Measurements from ENCODE around the gene PTRH1. TPM values are rescaled to one million over a fixed set of nuclear protein-coding genes. Genes with fewer than 3 reads are reported as not detected.

The PTRH1 gene, protein sequence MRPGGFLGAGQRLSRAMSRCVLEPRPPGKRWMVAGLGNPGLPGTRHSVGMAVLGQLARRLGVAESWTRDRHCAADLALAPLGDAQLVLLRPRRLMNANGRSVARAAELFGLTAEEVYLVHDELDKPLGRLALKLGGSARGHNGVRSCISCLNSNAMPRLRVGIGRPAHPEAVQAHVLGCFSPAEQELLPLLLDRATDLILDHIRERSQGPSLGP
- total RNA-seq = 10 to 100 TPM in 2 of 6 experiments, 1 to 10 TPM in 4; 4.8 to 21.2 (median 6.8) TPM
- long read RNA-seq, partial matches to known transcripts = 0 of 4 reads
- long read RNA-seq, other reads (novel, unspliced or antisense) = 0 of 4 reads

DNA sequence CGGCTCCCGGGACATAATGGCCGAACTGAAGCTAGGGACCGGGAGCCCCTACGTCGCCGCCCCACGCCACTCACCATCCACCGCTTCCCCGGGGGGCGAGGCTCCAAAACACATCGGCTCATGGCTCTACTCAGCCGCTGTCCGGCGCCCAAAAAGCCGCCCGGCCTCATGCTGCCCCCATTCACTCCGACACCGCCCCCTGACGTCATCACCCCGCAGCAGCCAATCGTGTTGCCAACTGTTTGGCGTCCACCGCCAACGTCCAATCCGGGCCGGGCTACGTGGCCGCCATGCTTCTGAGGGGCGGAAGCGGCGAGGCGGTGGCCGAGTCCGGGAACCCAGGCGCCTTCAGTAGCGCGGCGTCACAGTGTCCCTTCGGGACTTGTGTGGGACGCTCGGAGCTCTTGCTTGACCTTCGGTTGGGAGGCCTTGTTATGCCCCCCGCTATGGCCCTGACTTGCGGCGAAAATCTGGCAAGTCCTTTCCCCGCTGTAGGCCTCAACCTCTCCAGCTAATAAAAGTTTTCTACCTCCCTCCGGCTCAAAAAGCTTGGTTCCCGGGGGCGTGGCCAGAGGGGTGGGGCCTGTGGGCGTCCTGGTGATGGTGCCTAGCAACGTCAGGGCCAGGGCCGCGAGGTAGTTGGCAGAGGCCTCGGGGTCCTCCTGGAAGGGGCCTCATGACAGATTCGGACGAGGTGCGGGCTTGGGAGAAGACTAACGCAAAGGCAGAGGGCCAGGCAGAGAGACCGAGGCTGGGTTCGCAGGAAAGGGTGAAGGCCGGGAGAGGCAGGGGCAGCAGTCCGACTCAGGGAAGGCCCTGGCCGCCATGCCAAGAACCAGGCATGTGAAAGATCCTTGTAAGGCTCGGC lies at the start of gene PTRH1, which contains the start of gene TTC16:
Gene PTRH1 (minus strand): TSS at position 194 of the 868 bp plus-strand sequence. CDS start 24 bp downstream, at position 170.
Gene TTC16 (plus strand): TSS at position 610 of the 868 bp plus-strand sequence. CDS start 67 bp downstream, at position 677.
- TF ChIP-seq, protein P1, sequence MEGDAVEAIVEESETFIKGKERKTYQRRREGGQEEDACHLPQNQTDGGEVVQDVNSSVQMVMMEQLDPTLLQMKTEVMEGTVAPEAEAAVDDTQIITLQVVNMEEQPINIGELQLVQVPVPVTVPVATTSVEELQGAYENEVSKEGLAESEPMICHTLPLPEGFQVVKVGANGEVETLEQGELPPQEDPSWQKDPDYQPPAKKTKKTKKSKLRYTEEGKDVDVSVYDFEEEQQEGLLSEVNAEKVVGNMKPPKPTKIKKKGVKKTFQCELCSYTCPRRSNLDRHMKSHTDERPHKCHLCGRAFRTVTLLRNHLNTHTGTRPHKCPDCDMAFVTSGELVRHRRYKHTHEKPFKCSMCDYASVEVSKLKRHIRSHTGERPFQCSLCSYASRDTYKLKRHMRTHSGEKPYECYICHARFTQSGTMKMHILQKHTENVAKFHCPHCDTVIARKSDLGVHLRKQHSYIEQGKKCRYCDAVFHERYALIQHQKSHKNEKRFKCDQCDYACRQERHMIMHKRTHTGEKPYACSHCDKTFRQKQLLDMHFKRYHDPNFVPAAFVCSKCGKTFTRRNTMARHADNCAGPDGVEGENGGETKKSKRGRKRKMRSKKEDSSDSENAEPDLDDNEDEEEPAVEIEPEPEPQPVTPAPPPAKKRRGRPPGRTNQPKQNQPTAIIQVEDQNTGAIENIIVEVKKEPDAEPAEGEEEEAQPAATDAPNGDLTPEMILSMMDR (IDR thresholded peaks at IDR 0.05) = no peak
- peak; percentile 48 for TF ChIP-seq POLR2A (IDR thresholded peaks at IDR 0.05)
- H3K27ac ChIP-seq = peak within 1 kb of the TSS; percentile 0 to 33 (median 15)
- H3K4me1 ChIP-seq = peaks cover 0 to 5% (median 0%) of the 10 kb centered on the region in 4 donors
- ATAC-seq = peak; percentile 95 to 98 (median 96)
- intact Hi-C loops (cut with DNase I) = no loop called here
- no peaks in the 10 kb centered on the region for H3K9me3 ChIP-seq
- DNase-seq = peak; percentile 98
- H3K4me3 ChIP-seq = peak within 1 kb of the TSS; percentile 60 to 88 (median 64)
- 0% methylated on average over 28 of the region's 65 CpGs for WGBS (ENCODE audit: insufficient coverage, low coverage, low lambda C conversion rate, missing lambda C conversion rate)
- no peaks in the 10 kb centered on the region for H3K27me3 ChIP-seq
- H3K36me3 ChIP-seq = no peaks in the 10 kb centered on the region

- ATAC-seq (peak; percentile 66 to 76 (median 68)), DNase-seq (peak; percentile 55 to 60 (median 59))
- H3K9me3 ChIP-seq = no peaks in the 10 kb centered on the region
- H3K27me3 ChIP-seq = no peaks in the 10 kb centered on the region
- H3K4me3 ChIP-seq = no peak overlapping the region
- 44% methylated on average over 6 of the region's 7 CpGs for WGBS (ENCODE audit: insufficient coverage, low coverage, low lambda C conversion rate, missing lambda C conversion rate)
- no peak overlapping the region for H3K27ac ChIP-seq
- intact Hi-C loops (cut with DNase I) = no loop called here
- TF ChIP-seq, protein P1 (IDR thresholded peaks at IDR 0.05) = peak; percentile 27 to 43 (median 38)
- TF ChIP-seq POLR2A (IDR thresholded peaks at IDR 0.05) = no peak
- no peaks in the 10 kb centered on the region for H3K4me1 ChIP-seq
- H3K36me3 ChIP-seq = no peaks in the 10 kb centered on the region
Measured at GRCh38 chr9:127763918-127764384, 48.5 kb upstream of the PTRH1 start.

DNA sequence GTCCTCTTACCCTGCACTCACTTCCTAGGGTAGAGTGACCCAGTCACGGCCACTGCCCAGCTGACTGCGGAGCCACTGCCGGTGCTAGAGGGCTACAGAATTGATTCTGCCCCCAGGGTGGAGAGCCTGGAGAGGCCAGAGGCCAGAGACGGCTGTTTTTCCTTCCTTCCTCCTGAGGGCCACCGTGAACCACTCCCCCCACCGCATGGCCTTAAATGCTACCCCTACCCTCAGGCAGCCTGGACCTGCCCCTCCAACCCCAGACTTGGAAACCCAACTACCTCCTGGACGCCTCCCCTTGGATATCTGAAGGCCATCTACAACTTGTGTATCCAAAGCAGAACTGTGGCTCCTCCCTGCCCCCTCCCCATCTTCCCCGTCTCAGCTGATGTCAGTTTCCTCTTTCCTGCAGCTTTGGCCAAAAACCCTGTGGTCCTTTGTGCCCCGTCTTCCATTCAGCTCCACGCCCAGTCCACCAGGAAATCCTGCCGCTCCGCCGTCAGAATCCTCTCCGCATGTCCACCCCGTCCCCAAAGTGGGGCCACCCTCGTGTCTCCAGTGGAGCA lies 46.7 kb upstream of the PTRH1 start:
- H3K27ac ChIP-seq = peak overlapping the region in 1 of 3 donors; percentile 23
- WGBS (ENCODE audit: insufficient coverage, low coverage, low lambda C conversion rate, missing lambda C conversion rate) = 39% methylated on average over 7 of the region's 16 CpGs
- no peaks in the 10 kb centered on the region for H3K4me1 ChIP-seq
- H3K27me3 ChIP-seq = no peaks in the 10 kb centered on the region
- no peaks in the 10 kb centered on the region for H3K9me3 ChIP-seq
- no peak for TF ChIP-seq POLR2A (IDR thresholded peaks at IDR 0.05)
- TF ChIP-seq, protein P1 (IDR thresholded peaks at IDR 0.05) = no peak
- no peaks in the 10 kb centered on the region for H3K36me3 ChIP-seq
- no peak overlapping the region for H3K4me3 ChIP-seq
- intact Hi-C loops (cut with DNase I) = no loop called here
- peak; percentile 67 to 70 (median 69) for ATAC-seq
- DNase-seq = peak; percentile 54 to 61 (median 60)

DNA sequence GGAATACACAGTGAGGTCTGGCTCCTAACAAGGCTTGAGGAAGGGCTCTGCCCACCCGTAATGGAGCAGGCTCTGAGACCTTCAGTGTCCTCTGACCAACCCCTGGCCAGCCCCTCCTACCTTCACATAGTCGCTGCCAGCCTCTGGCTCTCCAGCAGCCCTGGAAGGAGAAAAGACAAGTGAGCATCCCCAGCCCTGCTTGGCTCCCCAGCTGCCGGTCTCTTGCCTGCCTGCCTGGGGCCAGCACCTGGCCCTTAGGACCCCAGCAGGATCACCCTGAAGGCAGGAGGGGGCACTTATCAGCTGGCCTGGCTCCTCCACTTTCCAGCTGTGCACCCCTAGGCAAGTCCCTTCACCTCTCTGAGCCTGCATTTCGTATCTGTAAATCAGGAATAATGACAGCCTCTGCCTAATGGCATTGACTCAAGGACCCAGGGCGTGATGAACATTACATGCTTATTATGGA lies 46.1 kb upstream of the PTRH1 start:
- H3K9me3 ChIP-seq = no peaks in the 10 kb centered on the region
- H3K4me3 ChIP-seq = no peak overlapping the region
- H3K27ac ChIP-seq = no peak overlapping the region
- TF ChIP-seq POLR2A (IDR thresholded peaks at IDR 0.05) = no peak
- TF ChIP-seq, protein P1 (IDR thresholded peaks at IDR 0.05) = no peak
- DNase-seq (no peak), ATAC-seq (no peak)
- H3K27me3 ChIP-seq = no peaks in the 10 kb centered on the region
- intact Hi-C loops (cut with DNase I) = no loop called here
- no peaks in the 10 kb centered on the region for H3K4me1 ChIP-seq
- no peaks in the 10 kb centered on the region for H3K36me3 ChIP-seq
- 40% methylated on average over 1 of the region's 5 CpGs for WGBS (ENCODE audit: insufficient coverage, low coverage, low lambda C conversion rate, missing lambda C conversion rate)
